ENCODE measurements around the gene DHX34.
A peak's percentile ranks its signal among the peaks of the same experiment; 100 is the strongest.
"Not testable (repeated sequence)": the region's sequence is repeated elsewhere in the genome, so short reads cannot be mapped to it uniquely, and the experiment has no call there.

The DHX34 gene

GRCh38 chr19:47348819-47349795 lies at the start of gene DHX34:
DHX34 (plus strand) TSS chr19:47349315; CDS start chr19:47353031, 3,716 bp downstream.
- peak within 1 kb of the TSS; percentile 89 for H3K27ac Mint-ChIP-seq
- intact Hi-C loops (cut with micrococcal nuclease), result loop anchor here (5.0 kb wide), 2 partner anchors 33 to 42 kb away; partner anchors contain the start of gene C5AR1
- H3K4me3 Mint-ChIP-seq, result peak within 1 kb of the TSS; percentile 87
- H3K9me3 Mint-ChIP-seq, result no peaks in the 10 kb centered on the region
- H3K4me1 Mint-ChIP-seq (ENCODE audit: low read depth), result peaks cover 38% of the 10 kb centered on the region
- H3K36me3 Mint-ChIP-seq (ENCODE audit: low read depth), result peaks cover 43% of the 10 kb centered on the region
- H3K27me3 Mint-ChIP-seq, result no peaks in the 10 kb centered on the region

GRCh38 chr19:47300867-47301266 lies 48.2 kb upstream of the DHX34 start:
- peak overlapping the region; percentile 47 for H3K27ac Mint-ChIP-seq
- peaks cover 21% of the 10 kb centered on the region for H3K27me3 Mint-ChIP-seq
- intact Hi-C loops (cut with micrococcal nuclease); H3K36me3 Mint-ChIP-seq (ENCODE audit: low read depth); H3K9me3 Mint-ChIP-seq; H3K4me3 Mint-ChIP-seq: not testable (repeated sequence)
- peaks cover 36% of the 10 kb centered on the region for H3K4me1 Mint-ChIP-seq (ENCODE audit: low read depth)

GRCh38 chr19:47302249-47302648 lies 46.9 kb upstream of the DHX34 start:
- H3K9me3 Mint-ChIP-seq, result no peaks in the 10 kb centered on the region
- H3K27me3 Mint-ChIP-seq, result peaks cover 18% of the 10 kb centered on the region
- no peak overlapping the region for H3K27ac Mint-ChIP-seq
- no peak overlapping the region for H3K4me3 Mint-ChIP-seq
- no peaks in the 10 kb centered on the region for H3K36me3 Mint-ChIP-seq (ENCODE audit: low read depth)
- peaks cover 36% of the 10 kb centered on the region for H3K4me1 Mint-ChIP-seq (ENCODE audit: low read depth)
- intact Hi-C loops (cut with micrococcal nuclease), result no loop called here

GRCh38 chr19:47303966-47304365 lies 45.1 kb upstream of the DHX34 start:
- Mint-ChIP-seq H3K27ac (no peak overlapping the region), H3K36me3 (ENCODE audit: low read depth) (no peaks in the 10 kb centered on the region), H3K4me3 (no peak overlapping the region), H3K4me1 (ENCODE audit: low read depth) (peaks cover 42% of the 10 kb centered on the region), H3K27me3 (peaks cover 18% of the 10 kb centered on the region), H3K9me3 (no peaks in the 10 kb centered on the region)
- intact Hi-C loops (cut with micrococcal nuclease), result no loop called here

- Mint-ChIP-seq H3K4me3 (no peak overlapping the region), H3K4me1 (ENCODE audit: low read depth) (peaks cover 56% of the 10 kb centered on the region), H3K27ac (peak overlapping the region; percentile 51), H3K27me3 (peaks cover 18% of the 10 kb centered on the region), H3K9me3 (no peaks in the 10 kb centered on the region), H3K36me3 (ENCODE audit: low read depth) (peaks cover 6% of the 10 kb centered on the region)
- intact Hi-C loops (cut with micrococcal nuclease), result loop anchor here (5.0 kb wide), 1 partner anchor 42 kb away; the partner anchor contains the start of gene DHX34
Measured at GRCh38 chr19:47305309-47305751, 43.8 kb upstream of the DHX34 start.

- intact Hi-C loops (cut with micrococcal nuclease), result loop anchor here (5.0 kb wide), 1 partner anchor 41 kb away; the partner anchor contains the start of gene DHX34
- Mint-ChIP-seq H3K4me1 (ENCODE audit: low read depth) (peaks cover 60% of the 10 kb centered on the region), H3K4me3 (no peak overlapping the region), H3K36me3 (ENCODE audit: low read depth) (peaks cover 6% of the 10 kb centered on the region), H3K9me3 (no peaks in the 10 kb centered on the region), H3K27me3 (peaks cover 13% of the 10 kb centered on the region), H3K27ac (peak overlapping the region; percentile 51)
Measured at GRCh38 chr19:47306303-47306702, 42.8 kb upstream of the DHX34 start.

- peaks cover 6% of the 10 kb centered on the region for H3K27me3 Mint-ChIP-seq
- peak overlapping the region; percentile 87 for H3K27ac Mint-ChIP-seq
- H3K36me3 Mint-ChIP-seq (ENCODE audit: low read depth), result peaks cover 21% of the 10 kb centered on the region
- no peaks in the 10 kb centered on the region for H3K9me3 Mint-ChIP-seq
- H3K4me1 Mint-ChIP-seq (ENCODE audit: low read depth), result peaks cover 68% of the 10 kb centered on the region
- intact Hi-C loops (cut with micrococcal nuclease), result loop anchor here (5.0 kb wide), 1 partner anchor 38 kb away; the partner anchor contains the start of gene DHX34
- peak overlapping the region; percentile 89 for H3K4me3 Mint-ChIP-seq
Measured at GRCh38 chr19:47309038-47309437, 40.1 kb upstream of the DHX34 start.

GRCh38 chr19:47309608-47310007 lies 39.5 kb upstream of the DHX34 start, which contains the start of gene C5AR1:
C5AR1 (plus strand) TSS chr19:47309861; CDS start chr19:47309896, 35 bp downstream.
- Mint-ChIP-seq H3K27ac (peak within 1 kb of the TSS; percentile 87), H3K4me3 (peak within 1 kb of the TSS; percentile 89), H3K9me3 (no peaks in the 10 kb centered on the region), H3K4me1 (ENCODE audit: low read depth) (peaks cover 69% of the 10 kb centered on the region), H3K27me3 (peaks cover 2% of the 10 kb centered on the region), H3K36me3 (ENCODE audit: low read depth) (peaks cover 21% of the 10 kb centered on the region)
- intact Hi-C loops (cut with micrococcal nuclease), result loop anchor here (5.0 kb wide), 1 partner anchor 38 kb away; the partner anchor contains the start of gene DHX34

GRCh38 chr19:47310323-47310722 lies 38.8 kb upstream of the DHX34 start:
- Mint-ChIP-seq H3K36me3 (ENCODE audit: low read depth) (peaks cover 27% of the 10 kb centered on the region), H3K9me3 (no peaks in the 10 kb centered on the region), H3K27ac (peak overlapping the region; percentile 87), H3K4me3 (peak overlapping the region; percentile 89), H3K4me1 (ENCODE audit: low read depth) (peaks cover 72% of the 10 kb centered on the region), H3K27me3 (no peaks in the 10 kb centered on the region)
- intact Hi-C loops (cut with micrococcal nuclease), result no loop called here

GRCh38 chr19:47310819-47311218 lies 38.3 kb upstream of the DHX34 start:
- H3K4me3 Mint-ChIP-seq, result peak overlapping the region; percentile 89
- no peaks in the 10 kb centered on the region for H3K9me3 Mint-ChIP-seq
- peak overlapping the region; percentile 87 for H3K27ac Mint-ChIP-seq
- H3K4me1 Mint-ChIP-seq (ENCODE audit: low read depth), result peaks cover 74% of the 10 kb centered on the region
- H3K36me3 Mint-ChIP-seq (ENCODE audit: low read depth), result peaks cover 32% of the 10 kb centered on the region
- intact Hi-C loops (cut with micrococcal nuclease), result no loop called here
- no peaks in the 10 kb centered on the region for H3K27me3 Mint-ChIP-seq

- Mint-ChIP-seq H3K27ac (peak overlapping the region; percentile 93), H3K27me3 (no peaks in the 10 kb centered on the region)
- intact Hi-C loops (cut with micrococcal nuclease), result no loop called here
Measured at GRCh38 chr19:47312366-47313006, 36.6 kb upstream of the DHX34 start.

GRCh38 chr19:47313754-47314295 lies 35.3 kb upstream of the DHX34 start:
- H3K4me1 Mint-ChIP-seq (ENCODE audit: low read depth), result peaks cover 79% of the 10 kb centered on the region
- peak overlapping the region; percentile 93 for H3K27ac Mint-ChIP-seq
- H3K9me3 Mint-ChIP-seq, result no peaks in the 10 kb centered on the region
- no peaks in the 10 kb centered on the region for H3K27me3 Mint-ChIP-seq
- no peak overlapping the region for H3K4me3 Mint-ChIP-seq
- H3K36me3 Mint-ChIP-seq (ENCODE audit: low read depth), result peaks cover 56% of the 10 kb centered on the region
- intact Hi-C loops (cut with micrococcal nuclease), result loop anchor here (2.0 kb wide), 1 partner anchor 17 kb away; no protein-coding TSS in a partner anchor

More at GRCh38 chr19:47312366-47313006, 36.6 kb upstream of the DHX34 start:
- peaks cover 46% of the 10 kb centered on the region for H3K36me3 Mint-ChIP-seq (ENCODE audit: low read depth)
- no peaks in the 10 kb centered on the region for H3K9me3 Mint-ChIP-seq
- peaks cover 75% of the 10 kb centered on the region for H3K4me1 Mint-ChIP-seq (ENCODE audit: low read depth)
- H3K4me3 Mint-ChIP-seq, result peak overlapping the region; percentile 32

GRCh38 chr19:47315125-47315821 lies 33.8 kb upstream of the DHX34 start:
- peaks cover 74% of the 10 kb centered on the region for H3K4me1 Mint-ChIP-seq (ENCODE audit: low read depth)
- peak overlapping the region; percentile 93 for H3K27ac Mint-ChIP-seq
- no peaks in the 10 kb centered on the region for H3K27me3 Mint-ChIP-seq
- peak overlapping the region; percentile 72 for H3K4me3 Mint-ChIP-seq
- H3K36me3 Mint-ChIP-seq (ENCODE audit: low read depth), result peaks cover 65% of the 10 kb centered on the region
- H3K9me3 Mint-ChIP-seq, result no peaks in the 10 kb centered on the region
- intact Hi-C loops (cut with micrococcal nuclease), result loop anchor here (1.0 to 2.0 kb wide), 2 partner anchors 9 to 16 kb away; no protein-coding TSS in a partner anchor
